GM21367 (cell line): Measurements from ENCODE around the gene NOP14.
A peak's percentile ranks its signal among the peaks of the same experiment; 100 is the strongest.
"Not testable (repeated sequence)": the region's sequence is repeated elsewhere in the genome, so short reads cannot be mapped to it uniquely, and the experiment has no call there.

Source experiments
- ATAC-seq: cut with Tn5 transposase; IDR thresholded peaks from one replicate; pipeline ENCODE4 v1.9.1; 2021; ENCODE audit not compliant: unreplicated experiment

NOP14 gene

GRCh38 chr4:2943364-2944090, 19.7 kb downstream of the NOP14 start:
- no peak for ATAC-seq

- ATAC-seq: no peak
These were observed 20.5 kb downstream of the NOP14 start for GRCh38 chr4:2942532-2943363.

GRCh38 chr4:2942037-2942531, 21.1 kb downstream of the NOP14 start:
- no peak for ATAC-seq

- ATAC-seq: no peak
These were observed 21.8 kb downstream of the NOP14 start for GRCh38 chr4:2941138-2942036.

- ATAC-seq: no peak
These were observed 22.7 kb downstream of the NOP14 start for GRCh38 chr4:2940267-2941137.

- ATAC-seq: no peak
These were observed 23.6 kb downstream of the NOP14 start for GRCh38 chr4:2939383-2940243.

- no peak for ATAC-seq
These were observed 24.3 kb downstream of the NOP14 start for GRCh38 chr4:2938906-2939305.

- not testable (repeated sequence) for ATAC-seq
These were observed 24.8 kb downstream of the NOP14 start for GRCh38 chr4:2938411-2938810.

- ATAC-seq: no peak
These were observed 25.2 kb downstream of the NOP14 start for GRCh38 chr4:2937986-2938385.

- ATAC-seq: no peak
These were observed 25.9 kb downstream of the NOP14 start for GRCh38 chr4:2937146-2937857.

- ATAC-seq: no peak
These were observed 26.4 kb downstream of the NOP14 start for GRCh38 chr4:2936773-2937145.

GRCh38 chr4:2935762-2936743, 27.2 kb downstream of the NOP14 start:
- ATAC-seq: no peak

GRCh38 chr4:2934813-2935761, 28.1 kb downstream of the NOP14 start:
- ATAC-seq: peak; percentile 35

- no peak for ATAC-seq
These were observed 29.0 kb downstream of the NOP14 start for GRCh38 chr4:2934077-2934812.

- no peak for ATAC-seq
These were observed 29.6 kb downstream of the NOP14 start for GRCh38 chr4:2933566-2934076.
